ENCODE results near the gene STAT5A. TPM values are rescaled to one million over a fixed set of nuclear protein-coding genes. Genes with fewer than 3 reads are reported as not detected.

The STAT5A gene
- total RNA-seq, 1 donor from 2014 or later = 2.9 TPM

GRCh38 chr17:42266918-42267766 lies 21.2 kb upstream of the STAT5A start:
- Mint-ChIP-seq H3K9me3 (no peaks in the 10 kb centered on the region), H3K4me1 (peaks cover 12% of the 10 kb centered on the region), H3K4me3 (no peak overlapping the region), H3K27me3 (ENCODE audit: low read depth) (no peaks in the 10 kb centered on the region), H3K27ac (ENCODE audit: unreplicated experiment) (no peak overlapping the region), H3K36me3 (ENCODE audit: low read depth) (no peaks in the 10 kb centered on the region)
- TF ChIP-seq CTCF (conservative IDR thresholded peaks at IDR 0.05) = no peak
- no peak for DNase-seq (ENCODE audit: low read depth, low spot score)

- DNase-seq (ENCODE audit: low read depth, low spot score) = no peak
- H3K36me3 Mint-ChIP-seq (ENCODE audit: low read depth) = no peaks in the 10 kb centered on the region
- peaks cover 12% of the 10 kb centered on the region for H3K4me1 Mint-ChIP-seq
- H3K27ac Mint-ChIP-seq (ENCODE audit: unreplicated experiment) = no peak overlapping the region
- no peak for TF ChIP-seq CTCF (conservative IDR thresholded peaks at IDR 0.05)
- H3K9me3 Mint-ChIP-seq = no peaks in the 10 kb centered on the region
- no peak overlapping the region for H3K4me3 Mint-ChIP-seq
- H3K27me3 Mint-ChIP-seq (ENCODE audit: low read depth) = no peaks in the 10 kb centered on the region
These were observed 20.1 kb upstream of the STAT5A start for GRCh38 chr17:42268236-42268635.

- no peaks in the 10 kb centered on the region for H3K9me3 Mint-ChIP-seq
- H3K27me3 Mint-ChIP-seq (ENCODE audit: low read depth) = no peaks in the 10 kb centered on the region
- no peaks in the 10 kb centered on the region for H3K36me3 Mint-ChIP-seq (ENCODE audit: low read depth)
- no peak for DNase-seq (ENCODE audit: low read depth, low spot score)
- TF ChIP-seq CTCF (conservative IDR thresholded peaks at IDR 0.05) = no peak
- no peak overlapping the region for H3K27ac Mint-ChIP-seq (ENCODE audit: unreplicated experiment)
- H3K4me3 Mint-ChIP-seq = no peak overlapping the region
- peaks cover 29% of the 10 kb centered on the region for H3K4me1 Mint-ChIP-seq
These were observed 18.1 kb upstream of the STAT5A start for GRCh38 chr17:42270170-42270535.

- H3K9me3 Mint-ChIP-seq = no peaks in the 10 kb centered on the region
- H3K4me1 Mint-ChIP-seq = peaks cover 34% of the 10 kb centered on the region
- DNase-seq (ENCODE audit: low read depth, low spot score) = no peak
- no peaks in the 10 kb centered on the region for H3K27me3 Mint-ChIP-seq (ENCODE audit: low read depth)
- no peak overlapping the region for H3K4me3 Mint-ChIP-seq
- no peak for TF ChIP-seq CTCF (conservative IDR thresholded peaks at IDR 0.05)
- H3K36me3 Mint-ChIP-seq (ENCODE audit: low read depth) = no peaks in the 10 kb centered on the region
- no peak overlapping the region for H3K27ac Mint-ChIP-seq (ENCODE audit: unreplicated experiment)
These were observed 17.7 kb upstream of the STAT5A start for GRCh38 chr17:42270596-42270995.

DNA sequence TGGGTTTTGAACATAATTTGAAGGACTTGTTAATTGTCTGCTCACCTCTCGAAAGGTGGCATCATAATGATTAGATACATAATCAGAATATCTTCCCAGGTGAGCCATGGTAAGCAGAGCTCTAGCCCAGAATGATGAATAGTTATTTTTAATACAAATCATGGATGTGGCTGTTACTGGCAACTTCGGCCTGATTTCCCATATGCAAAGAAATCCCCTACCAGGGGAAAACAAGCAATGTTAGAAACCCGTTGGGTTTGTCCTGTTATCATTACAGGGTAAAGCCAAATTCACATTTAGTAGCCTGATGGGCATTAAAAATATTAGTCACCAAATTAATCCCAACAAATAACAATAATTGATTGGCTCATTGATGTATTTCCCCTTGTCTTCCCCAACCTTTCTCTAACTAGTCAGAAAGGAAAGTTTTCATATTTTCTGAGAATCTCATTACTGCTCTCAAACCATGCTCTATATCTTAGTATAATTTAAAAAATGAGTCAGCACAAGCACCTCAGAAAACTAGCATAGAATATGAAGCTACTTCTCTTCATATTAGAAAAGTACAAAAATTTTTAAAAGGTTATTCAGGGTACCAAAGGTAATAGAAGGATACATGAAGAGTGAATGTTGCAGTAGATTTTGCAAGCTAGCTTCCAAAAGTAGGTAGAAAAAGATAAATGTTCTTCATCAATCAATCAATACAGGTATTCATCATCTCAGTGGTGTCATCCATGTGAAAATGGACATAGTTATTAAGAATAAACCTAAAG lies 17.1 kb upstream of the STAT5A start:
- H3K4me3 Mint-ChIP-seq = no peak overlapping the region
- no peak for TF ChIP-seq CTCF (conservative IDR thresholded peaks at IDR 0.05)
- no peak for DNase-seq (ENCODE audit: low read depth, low spot score)
- H3K9me3 Mint-ChIP-seq = no peaks in the 10 kb centered on the region
- no peak overlapping the region for H3K27ac Mint-ChIP-seq (ENCODE audit: unreplicated experiment)
- peaks cover 34% of the 10 kb centered on the region for H3K4me1 Mint-ChIP-seq
- no peaks in the 10 kb centered on the region for H3K36me3 Mint-ChIP-seq (ENCODE audit: low read depth)
- H3K27me3 Mint-ChIP-seq (ENCODE audit: low read depth) = no peaks in the 10 kb centered on the region
